ENCODE data around the gene PHYH.
A peak's percentile ranks its signal among the peaks of the same experiment; 100 is the strongest.

PHYH gene

DNA sequence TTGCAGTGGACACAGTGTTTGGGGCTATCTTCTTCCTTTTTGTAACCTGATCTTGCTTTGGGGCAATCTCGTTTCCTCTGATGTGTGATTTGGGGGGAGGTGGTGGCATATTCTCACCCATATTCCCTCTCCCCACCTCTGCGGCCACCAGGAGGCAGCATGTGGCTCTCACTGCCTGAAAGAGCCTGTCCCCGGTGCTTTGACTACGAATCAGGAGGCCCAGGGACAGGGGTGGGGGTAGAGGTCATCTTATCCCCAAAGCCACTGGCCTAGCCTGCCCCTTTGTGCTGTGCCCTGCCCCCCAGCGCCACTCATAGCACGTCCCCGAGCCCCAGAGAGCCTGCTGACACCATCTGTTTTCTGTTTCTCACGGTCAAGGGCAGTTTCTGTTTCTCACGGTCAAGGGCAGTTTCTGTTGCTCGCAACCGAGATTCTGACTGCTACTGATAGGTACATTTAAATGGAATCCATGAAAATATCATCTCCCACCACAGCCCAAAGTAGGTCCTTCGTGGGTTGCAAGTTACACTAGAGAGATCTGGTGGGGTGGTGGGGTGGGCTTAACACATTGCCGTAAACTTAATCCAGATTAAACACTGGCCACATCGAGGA, 28.2 kb downstream of the PHYH start:
- Histone ChIP-seq H3K9ac (ENCODE audit: low read length in 2 of 2) (no peak overlapping the region), H3K36me3 (ENCODE audit: control insufficient read depth in 2 of 2, insufficient read depth in 2 of 2, low read length in 2 of 2) (no peaks in the 10 kb centered on the region), H3K4me1 (ENCODE audit: control insufficient read depth, insufficient read depth, low read length) (peaks cover 8% of the 10 kb centered on the region), H3K9me3 (ENCODE audit: control insufficient read depth in 2 of 2, low read length in 2 of 2) (no peaks in the 10 kb centered on the region), H3K4me3 (ENCODE audit: low read length in 2 of 2) (peak overlapping the region in 1 of 2 donors; percentile 8), H3K27ac (ENCODE audit: low read length) (no peak overlapping the region), H3K27me3 (ENCODE audit: control insufficient read depth in 1 of 2, insufficient read depth in 2 of 2, low read length in 2 of 2) (no peaks in the 10 kb centered on the region)

DNA sequence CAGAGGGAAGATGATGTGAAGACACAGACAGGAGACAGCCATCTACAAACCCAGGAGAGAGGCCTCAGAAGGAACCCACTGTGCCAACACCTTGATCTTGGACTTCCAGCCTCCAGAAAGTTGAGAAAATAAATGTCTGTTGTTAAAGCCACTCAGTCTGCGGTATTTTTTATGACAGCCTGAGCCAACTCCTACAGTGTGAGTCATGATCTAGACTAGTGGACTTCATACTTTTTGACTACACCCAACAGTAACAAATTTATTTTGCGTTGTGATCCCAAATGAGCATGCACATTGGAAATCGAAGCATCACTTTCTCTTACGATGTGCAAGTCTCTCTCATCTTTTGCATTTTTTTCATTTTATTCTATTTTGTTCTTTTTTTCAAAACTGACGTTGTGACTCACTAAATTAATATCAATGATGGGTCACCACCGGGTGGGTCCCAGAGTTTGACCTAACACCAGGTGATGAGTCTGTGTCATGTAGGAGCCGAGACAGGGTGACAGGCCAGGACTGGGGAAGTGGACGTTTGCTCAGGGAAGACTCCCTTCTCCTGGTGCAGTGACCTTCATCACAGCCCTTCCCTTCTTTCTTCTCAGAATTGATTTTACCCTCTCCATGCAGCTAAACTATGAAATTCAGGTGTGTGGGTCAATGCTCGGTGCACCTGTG, 28.9 kb downstream of the PHYH start:
- Histone ChIP-seq H3K9me3 (ENCODE audit: control insufficient read depth in 2 of 2, low read length in 2 of 2) (no peaks in the 10 kb centered on the region), H3K36me3 (ENCODE audit: control insufficient read depth in 2 of 2, insufficient read depth in 2 of 2, low read length in 2 of 2) (no peaks in the 10 kb centered on the region), H3K27me3 (ENCODE audit: control insufficient read depth in 1 of 2, insufficient read depth in 2 of 2, low read length in 2 of 2) (no peaks in the 10 kb centered on the region), H3K4me3 (ENCODE audit: low read length in 2 of 2) (no peak overlapping the region), H3K27ac (ENCODE audit: low read length) (no peak overlapping the region), H3K9ac (ENCODE audit: low read length in 2 of 2) (no peak overlapping the region), H3K4me1 (ENCODE audit: control insufficient read depth, insufficient read depth, low read length) (peaks cover 8% of the 10 kb centered on the region)

DNA sequence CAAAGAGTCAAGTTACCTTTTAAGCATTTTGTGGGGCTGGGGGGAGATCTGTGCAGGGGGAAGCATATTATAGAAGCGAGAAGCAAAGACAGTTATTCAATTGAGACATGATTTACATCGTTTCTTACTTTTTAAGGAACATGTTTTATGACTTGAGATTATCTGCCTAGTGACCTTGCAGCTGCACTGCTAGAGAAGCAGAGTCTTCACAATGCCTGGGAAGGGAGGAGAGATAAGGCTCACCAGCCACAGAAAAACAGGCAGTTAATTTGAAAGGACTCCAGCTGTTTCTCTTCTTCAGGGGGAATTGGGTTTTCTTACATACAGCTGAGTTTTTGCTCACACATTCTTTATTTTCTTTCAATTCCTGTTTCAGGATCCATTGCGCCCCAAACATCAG, 31.0 kb downstream of the PHYH start:
- no peak overlapping the region for H3K27ac ChIP-seq (ENCODE audit: low read length)
- peaks cover 8% of the 10 kb centered on the region for H3K4me1 ChIP-seq (ENCODE audit: control insufficient read depth, insufficient read depth, low read length)
- H3K9ac ChIP-seq (ENCODE audit: low read length in 2 of 2), result no peak overlapping the region
- H3K27me3 ChIP-seq (ENCODE audit: control insufficient read depth in 1 of 2, insufficient read depth in 2 of 2, low read length in 2 of 2), result no peaks in the 10 kb centered on the region
- no peak overlapping the region for H3K4me3 ChIP-seq (ENCODE audit: low read length in 2 of 2)
- no peaks in the 10 kb centered on the region for H3K36me3 ChIP-seq (ENCODE audit: control insufficient read depth in 2 of 2, insufficient read depth in 2 of 2, low read length in 2 of 2)
- no peaks in the 10 kb centered on the region for H3K9me3 ChIP-seq (ENCODE audit: control insufficient read depth in 2 of 2, low read length in 2 of 2)

DNA sequence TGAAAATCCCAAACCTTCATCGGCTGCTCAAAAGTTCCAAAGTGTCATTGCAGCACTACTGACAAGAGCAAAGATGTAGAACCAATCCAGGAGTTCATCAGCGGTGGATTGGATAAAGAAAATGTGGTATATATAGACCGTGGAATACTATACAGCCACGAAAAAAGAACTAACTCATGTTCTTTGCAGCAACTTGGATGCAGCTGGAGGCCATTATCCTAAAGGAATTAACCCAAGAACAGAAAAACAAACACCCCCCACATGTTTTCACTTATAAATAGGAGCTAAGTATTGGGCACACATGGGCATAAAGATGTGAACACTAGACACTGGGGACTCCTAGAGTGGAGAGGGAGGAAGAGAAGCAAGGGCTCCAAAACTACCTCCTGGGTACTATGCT, 31.6 kb downstream of the PHYH start:
- Histone ChIP-seq H3K27me3 (ENCODE audit: control insufficient read depth in 1 of 2, insufficient read depth in 2 of 2, low read length in 2 of 2) (no peaks in the 10 kb centered on the region), H3K4me1 (ENCODE audit: control insufficient read depth, insufficient read depth, low read length) (peaks cover 8% of the 10 kb centered on the region), H3K9ac (ENCODE audit: low read length in 2 of 2) (no peak overlapping the region), H3K9me3 (ENCODE audit: control insufficient read depth in 2 of 2, low read length in 2 of 2) (no peaks in the 10 kb centered on the region), H3K27ac (ENCODE audit: low read length) (no peak overlapping the region), H3K36me3 (ENCODE audit: control insufficient read depth in 2 of 2, insufficient read depth in 2 of 2, low read length in 2 of 2) (no peaks in the 10 kb centered on the region), H3K4me3 (ENCODE audit: low read length in 2 of 2) (no peak overlapping the region)

DNA sequence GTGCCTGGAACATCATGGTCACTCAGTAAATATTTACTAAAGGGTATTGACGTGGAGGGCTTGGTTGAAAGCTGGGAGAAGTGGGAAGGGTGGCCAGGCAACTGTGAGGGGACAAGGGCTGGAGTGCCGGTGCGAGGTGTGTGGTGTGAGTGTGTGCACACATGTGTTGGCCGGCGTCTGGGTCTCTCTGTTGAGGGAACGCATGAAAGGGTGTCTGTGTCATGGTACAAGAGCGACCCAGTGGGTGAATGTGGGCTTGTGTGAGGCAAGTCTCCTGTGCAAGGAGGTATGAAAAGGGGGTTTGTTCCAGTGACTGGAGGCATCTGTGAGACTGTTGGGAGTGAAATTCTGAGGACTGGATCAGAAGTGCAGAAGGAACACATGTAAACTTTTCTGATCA, 36.3 kb downstream of the PHYH start:
- H3K9me3 ChIP-seq (ENCODE audit: control insufficient read depth in 2 of 2, low read length in 2 of 2), result no peaks in the 10 kb centered on the region
- no peaks in the 10 kb centered on the region for H3K4me1 ChIP-seq (ENCODE audit: control insufficient read depth, insufficient read depth, low read length)
- H3K27me3 ChIP-seq (ENCODE audit: control insufficient read depth in 1 of 2, insufficient read depth in 2 of 2, low read length in 2 of 2), result no peaks in the 10 kb centered on the region
- no peaks in the 10 kb centered on the region for H3K36me3 ChIP-seq (ENCODE audit: control insufficient read depth in 2 of 2, insufficient read depth in 2 of 2, low read length in 2 of 2)
- H3K4me3 ChIP-seq (ENCODE audit: low read length in 2 of 2), result no peak overlapping the region
- no peak overlapping the region for H3K9ac ChIP-seq (ENCODE audit: low read length in 2 of 2)
- no peak overlapping the region for H3K27ac ChIP-seq (ENCODE audit: low read length)

DNA sequence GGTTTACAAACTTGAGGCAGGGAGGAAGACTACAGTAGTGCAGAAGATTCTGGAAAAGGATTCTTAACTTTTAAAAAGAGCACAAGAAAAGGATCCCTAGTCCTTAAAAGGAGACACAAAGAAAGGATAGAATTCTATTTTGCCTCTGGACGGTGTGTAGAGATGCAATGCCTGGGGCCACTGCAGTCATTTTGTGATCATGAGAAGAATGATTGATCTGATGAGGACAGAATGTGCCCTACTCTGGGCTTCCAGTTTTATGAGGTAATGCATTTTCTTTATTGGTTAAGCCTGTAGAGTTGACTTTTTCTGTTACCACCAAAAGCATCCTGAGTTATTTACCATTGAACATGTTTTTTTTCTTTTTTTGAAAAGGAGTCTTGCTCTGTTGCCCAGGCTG, 37.4 kb downstream of the PHYH start:
- Histone ChIP-seq H3K4me3 (ENCODE audit: low read length in 2 of 2) (no peak overlapping the region), H3K27ac (ENCODE audit: low read length) (no peak overlapping the region), H3K27me3 (ENCODE audit: control insufficient read depth in 1 of 2, insufficient read depth in 2 of 2, low read length in 2 of 2) (no peaks in the 10 kb centered on the region)

DNA sequence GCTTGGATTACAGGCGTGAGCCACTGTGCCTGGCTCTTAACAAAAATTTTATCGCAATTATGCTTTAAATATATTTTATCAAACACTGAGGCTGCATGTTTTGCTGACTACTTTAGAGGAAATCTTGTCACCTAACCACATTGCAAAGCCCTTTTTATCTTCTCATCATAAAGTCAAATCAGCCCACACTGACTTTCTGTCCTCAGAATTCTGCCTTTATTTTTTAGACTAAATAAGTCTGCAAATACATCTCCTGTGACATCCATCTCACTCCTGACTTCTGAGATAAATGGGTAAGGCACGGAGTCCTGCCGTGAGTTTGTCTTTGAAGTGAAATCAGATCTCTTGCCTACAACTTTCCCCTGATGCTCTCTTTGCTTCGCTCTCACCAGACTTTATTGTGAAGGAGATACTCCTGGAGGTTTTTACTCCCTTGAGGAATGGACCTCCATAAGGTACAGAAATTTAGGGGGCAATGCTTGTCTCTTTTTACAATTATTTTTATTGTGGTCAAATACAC, 42.2 kb downstream of the PHYH start:
- H3K36me3 ChIP-seq (ENCODE audit: control insufficient read depth in 2 of 2, insufficient read depth in 2 of 2, low read length in 2 of 2), result no peaks in the 10 kb centered on the region
- H3K4me1 ChIP-seq (ENCODE audit: control insufficient read depth, insufficient read depth, low read length), result no peaks in the 10 kb centered on the region
- H3K9ac ChIP-seq (ENCODE audit: low read length in 2 of 2), result no peak overlapping the region
- no peaks in the 10 kb centered on the region for H3K9me3 ChIP-seq (ENCODE audit: control insufficient read depth in 2 of 2, low read length in 2 of 2)
- H3K27ac ChIP-seq (ENCODE audit: low read length), result no peak overlapping the region
- H3K4me3 ChIP-seq (ENCODE audit: low read length in 2 of 2), result no peak overlapping the region
- H3K27me3 ChIP-seq (ENCODE audit: control insufficient read depth in 1 of 2, insufficient read depth in 2 of 2, low read length in 2 of 2), result no peaks in the 10 kb centered on the region

More for the DNA sequence above, 37.4 kb downstream of the PHYH start:
- H3K9me3 ChIP-seq (ENCODE audit: control insufficient read depth in 2 of 2, low read length in 2 of 2), result no peaks in the 10 kb centered on the region
- H3K9ac ChIP-seq (ENCODE audit: low read length in 2 of 2), result no peak overlapping the region
- H3K36me3 ChIP-seq (ENCODE audit: control insufficient read depth in 2 of 2, insufficient read depth in 2 of 2, low read length in 2 of 2), result no peaks in the 10 kb centered on the region
- H3K4me1 ChIP-seq (ENCODE audit: control insufficient read depth, insufficient read depth, low read length), result no peaks in the 10 kb centered on the region

DNA sequence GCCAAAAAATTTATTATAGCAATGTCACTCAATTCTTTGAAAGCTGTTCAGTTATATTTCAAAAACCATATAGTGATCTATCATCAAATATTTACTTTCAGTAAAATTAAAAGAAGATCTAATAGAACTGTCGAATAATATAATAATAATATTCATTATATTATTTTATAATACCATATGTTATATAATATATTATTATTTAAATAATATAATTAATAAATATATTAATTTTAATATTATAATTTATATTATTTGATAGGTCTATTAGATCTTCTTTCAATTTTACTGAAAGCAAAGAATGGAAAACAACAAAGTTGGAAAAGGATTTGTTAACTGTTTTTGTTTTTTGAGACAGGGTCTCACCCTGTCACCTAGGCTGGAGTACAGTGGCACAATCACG, 43.2 kb downstream of the PHYH start:
- Histone ChIP-seq H3K9ac (ENCODE audit: low read length in 2 of 2) (no peak overlapping the region), H3K27me3 (ENCODE audit: control insufficient read depth in 1 of 2, insufficient read depth in 2 of 2, low read length in 2 of 2) (no peaks in the 10 kb centered on the region), H3K4me1 (ENCODE audit: control insufficient read depth, insufficient read depth, low read length) (no peaks in the 10 kb centered on the region), H3K9me3 (ENCODE audit: control insufficient read depth in 2 of 2, low read length in 2 of 2) (no peaks in the 10 kb centered on the region), H3K4me3 (ENCODE audit: low read length in 2 of 2) (no peak overlapping the region), H3K27ac (ENCODE audit: low read length) (no peak overlapping the region), H3K36me3 (ENCODE audit: control insufficient read depth in 2 of 2, insufficient read depth in 2 of 2, low read length in 2 of 2) (no peaks in the 10 kb centered on the region)

DNA sequence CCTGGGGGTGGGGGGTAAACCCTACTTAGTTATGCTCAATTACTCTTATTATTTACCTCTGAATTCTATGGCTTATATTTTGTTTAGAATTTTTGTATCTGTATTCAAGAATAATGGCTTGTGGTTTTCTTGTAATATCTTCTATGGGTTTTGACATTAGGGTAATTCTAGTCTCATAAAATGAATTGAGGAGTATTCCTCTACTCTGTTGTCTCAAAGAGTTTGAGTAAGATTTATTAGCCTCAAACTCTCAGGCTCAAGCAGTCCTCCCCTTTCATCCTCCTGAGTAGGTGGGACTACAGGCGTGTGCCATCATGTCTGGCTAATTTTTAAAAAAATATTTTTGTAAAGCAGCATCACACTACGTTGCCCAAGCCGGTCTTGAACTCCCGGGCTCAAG, 46.1 kb downstream of the PHYH start:
- Histone ChIP-seq H3K27me3 (ENCODE audit: control insufficient read depth in 1 of 2, insufficient read depth in 2 of 2, low read length in 2 of 2) (no peaks in the 10 kb centered on the region), H3K4me1 (ENCODE audit: control insufficient read depth, insufficient read depth, low read length) (no peaks in the 10 kb centered on the region), H3K4me3 (ENCODE audit: low read length in 2 of 2) (no peak overlapping the region), H3K9me3 (ENCODE audit: control insufficient read depth in 2 of 2, low read length in 2 of 2) (no peaks in the 10 kb centered on the region), H3K27ac (ENCODE audit: low read length) (no peak overlapping the region), H3K9ac (ENCODE audit: low read length in 2 of 2) (no peak overlapping the region), H3K36me3 (ENCODE audit: control insufficient read depth in 2 of 2, insufficient read depth in 2 of 2, low read length in 2 of 2) (no peaks in the 10 kb centered on the region)

DNA sequence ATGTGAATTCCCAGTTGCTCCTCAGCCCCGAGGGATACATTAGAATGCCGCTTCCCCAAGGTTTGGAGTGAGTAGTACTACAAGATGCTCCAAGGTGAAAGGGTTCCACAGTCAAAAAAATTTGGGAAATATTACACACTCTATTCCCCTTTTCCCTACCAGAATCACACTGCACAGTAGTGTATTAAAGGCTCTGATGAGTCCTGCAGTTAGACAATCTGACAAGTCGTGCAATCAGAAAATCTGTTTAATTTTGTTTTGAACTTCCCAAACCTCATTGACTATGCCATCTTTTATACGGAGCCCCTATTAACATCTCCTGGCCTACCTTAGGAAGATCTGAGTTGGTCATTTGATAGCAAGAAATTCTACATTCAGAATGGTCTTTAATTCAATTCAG, 52.1 kb downstream of the PHYH start:
- no peak overlapping the region for H3K4me3 ChIP-seq (ENCODE audit: low read length in 2 of 2)
- H3K27ac ChIP-seq (ENCODE audit: low read length), result no peak overlapping the region
- no peaks in the 10 kb centered on the region for H3K36me3 ChIP-seq (ENCODE audit: control insufficient read depth in 2 of 2, insufficient read depth in 2 of 2, low read length in 2 of 2)
- no peak overlapping the region for H3K9ac ChIP-seq (ENCODE audit: low read length in 2 of 2)
- no peaks in the 10 kb centered on the region for H3K27me3 ChIP-seq (ENCODE audit: control insufficient read depth in 1 of 2, insufficient read depth in 2 of 2, low read length in 2 of 2)
- H3K4me1 ChIP-seq (ENCODE audit: control insufficient read depth, insufficient read depth, low read length), result no peaks in the 10 kb centered on the region
- H3K9me3 ChIP-seq (ENCODE audit: control insufficient read depth in 2 of 2, low read length in 2 of 2), result no peaks in the 10 kb centered on the region

DNA sequence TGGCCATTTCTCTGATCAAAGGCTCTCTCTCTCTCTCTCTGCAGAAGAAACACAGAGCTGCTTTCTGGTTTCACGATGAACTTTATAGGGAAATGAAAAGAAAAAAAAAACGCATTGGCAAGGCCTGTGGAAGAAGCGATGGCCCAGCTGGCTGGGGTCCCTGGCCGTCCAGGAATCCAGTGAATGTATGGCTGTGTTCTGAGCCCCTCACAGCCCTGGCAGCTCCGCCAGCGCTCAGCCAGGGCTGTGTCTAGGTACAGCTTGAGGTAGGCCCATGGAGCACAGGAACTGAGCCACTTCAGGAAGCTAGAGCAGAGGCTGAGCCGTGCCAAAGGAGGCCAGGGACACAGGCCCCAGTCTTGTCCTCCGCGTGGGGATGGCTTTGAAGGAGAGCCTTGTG, 52.6 kb downstream of the PHYH start:
- Histone ChIP-seq H3K9me3 (ENCODE audit: control insufficient read depth in 2 of 2, low read length in 2 of 2) (no peaks in the 10 kb centered on the region), H3K4me3 (ENCODE audit: low read length in 2 of 2) (no peak overlapping the region), H3K36me3 (ENCODE audit: control insufficient read depth in 2 of 2, insufficient read depth in 2 of 2, low read length in 2 of 2) (no peaks in the 10 kb centered on the region), H3K4me1 (ENCODE audit: control insufficient read depth, insufficient read depth, low read length) (no peaks in the 10 kb centered on the region), H3K27ac (ENCODE audit: low read length) (no peak overlapping the region), H3K27me3 (ENCODE audit: control insufficient read depth in 1 of 2, insufficient read depth in 2 of 2, low read length in 2 of 2) (no peaks in the 10 kb centered on the region), H3K9ac (ENCODE audit: low read length in 2 of 2) (no peak overlapping the region)
